CD4-positive, alpha-beta T cell (primary cell): ENCODE results near the gene EXOSC2. TPM values are rescaled to one million over a fixed set of nuclear protein-coding genes. Genes with fewer than 3 reads are reported as not detected.

ENCODE experiments used
- ATAC-seq: fragments of 200-7000 bp; cut with Tn5 transposase; one replicate; pipeline ENCODE4 v1.10.0; 2022; ENCODE audit warnings: mild to moderate bottlenecking; ENCODE audit not compliant: poor library complexity
- CTCF ChIA-PET: fragments of 350-600 bp; sonication (Branson Sonifier 250); formaldehyde crosslinking; loops from one replicate; lab custom pipeline; 2021; ENCODE audit warnings: antibody characterized with exemption, inconsistent platforms; lab: Charles Lee
- POLR2A ChIA-PET: fragments of 350-600 bp; sonication (Branson Sonifier 250); formaldehyde crosslinking; loops from one replicate; lab custom pipeline; 2021; ENCODE audit warnings: antibody characterized with exemption, inconsistent platforms; lab: Charles Lee
- DNase-seq, 14 experiments: peaks; one replicate each; pipeline ENCODE4 v3.0.0-alpha.2; 2013 to 2020; ENCODE audit warnings: mixed read lengths in 2 of 14
- H3K27ac ChIP-seq, 2 donors: one replicate each; pipeline versions ENCODE4 v1.5.1 to v1.7.0; 2013; ENCODE audit warnings: low read length in 2 of 2, low read depth in 1 of 2, mild to moderate bottlenecking in 1 of 2
- H3K27me3 ChIP-seq, 2 experiments: 1 replicate in 1 of 2; 2 replicates in 1 of 2; pipeline versions ENCODE4 v1.6.1 to v1.7.0; 2013; ENCODE audit warnings: low read length in 2 of 2, control low read depth in 1 of 2, mild to moderate bottlenecking in 1 of 2, moderate library complexity in 1 of 2; ENCODE audit not compliant: insufficient read depth in 2 of 2, control insufficient read depth in 1 of 2
- H3K36me3 ChIP-seq: one replicate; pipeline ENCODE4 v1.6.1; 2013; ENCODE audit warnings: low read length, control low read depth; ENCODE audit not compliant: insufficient read depth
- H3K4me1 ChIP-seq: one replicate; pipeline ENCODE4 v1.6.1; 2013; ENCODE audit warnings: low read length, control low read depth; ENCODE audit not compliant: insufficient read depth
- H3K4me3 ChIP-seq: one replicate; pipeline ENCODE4 v1.5.1; 2013; ENCODE audit warnings: mild to moderate bottlenecking, low read length, moderate library complexity
- H3K9me3 ChIP-seq, 2 experiments: 1 replicate in 1 of 2; 2 replicates in 1 of 2; pipeline versions ENCODE4 v1.6.1 to v1.7.0; 2013; ENCODE audit warnings: low read length in 2 of 2, mild to moderate bottlenecking in 2 of 2, control low read depth in 1 of 2, moderate library complexity in 1 of 2; ENCODE audit not compliant: control insufficient read depth in 1 of 2, insufficient read depth in 1 of 2
- H3K27ac Mint-ChIP-seq: one replicate; pipeline ENCODE4 v1.8.0; 2020; ENCODE audit warnings: mixed read lengths
- H3K27me3 Mint-ChIP-seq: one replicate; pipeline ENCODE4 v1.8.0; 2021; ENCODE audit warnings: mixed read lengths
- H3K36me3 Mint-ChIP-seq: one replicate; pipeline ENCODE4 v1.8.0; 2021; ENCODE audit warnings: low read depth, mixed read lengths
- H3K4me1 Mint-ChIP-seq: one replicate; pipeline ENCODE4 v1.8.0; 2021; ENCODE audit warnings: low read depth, mixed read lengths
- H3K4me3 Mint-ChIP-seq: one replicate; pipeline ENCODE4 v1.8.0; 2020; ENCODE audit warnings: mild to moderate bottlenecking, mixed read lengths
- H3K9me3 Mint-ChIP-seq: one replicate; pipeline ENCODE4 v1.8.0; 2020; ENCODE audit warnings: mixed read lengths
- intact Hi-C, 2 experiments: fragments of 100-400 bp; cut with DNase I in 1 of 2; cut with micrococcal nuclease in 1 of 2; formaldehyde crosslinking; loops; one replicate each; pipeline versions ENCODE4 v1.15.1 to v1.9.0; 2023 to 2025; cut with DNase I, micrococcal nuclease
- total RNA-seq, 174 experiments: library from RNA in 2 of 174; stranded (reverse) in 2 of 174; gene quantifications; one replicate each; pipeline ENCODE4 v1.2.3 and lab custom pipeline; 2021 to 2026
- TF ChIP-seq, protein P1 (sequence below): fragments of 200-600 bp; IDR thresholded peaks from one replicate; pipeline ENCODE4 v1.8.0; 2022; ENCODE audit warnings: antibody characterized with exemption, mild to moderate bottlenecking

The EXOSC2 gene
- total RNA-seq, 2 experiments from 2014 or later = 49.2 to 50.2 TPM

GRCh38 chr9:130670644-130671043 is 22.9 kb upstream of the EXOSC2 start:
- Histone ChIP-seq H3K27me3 (peaks cover 21 to 26% of the 10 kb centered on the region in 2 experiments), H3K36me3 (no peaks in the 10 kb centered on the region), H3K4me3 (no peak overlapping the region), H3K9me3 (peaks cover 0 to 20% of the 10 kb centered on the region in 2 experiments), H3K4me1 (peaks cover 9% of the 10 kb centered on the region), H3K27ac (no peak overlapping the region)
- ChIA-PET POLR2A (no interaction called here), CTCF (no interaction called here)
- no peak overlapping the region for H3K27ac Mint-ChIP-seq
- ATAC-seq = no peak
- H3K4me1 Mint-ChIP-seq = peaks cover under 1% of the 10 kb centered on the region
- TF ChIP-seq, protein P1, sequence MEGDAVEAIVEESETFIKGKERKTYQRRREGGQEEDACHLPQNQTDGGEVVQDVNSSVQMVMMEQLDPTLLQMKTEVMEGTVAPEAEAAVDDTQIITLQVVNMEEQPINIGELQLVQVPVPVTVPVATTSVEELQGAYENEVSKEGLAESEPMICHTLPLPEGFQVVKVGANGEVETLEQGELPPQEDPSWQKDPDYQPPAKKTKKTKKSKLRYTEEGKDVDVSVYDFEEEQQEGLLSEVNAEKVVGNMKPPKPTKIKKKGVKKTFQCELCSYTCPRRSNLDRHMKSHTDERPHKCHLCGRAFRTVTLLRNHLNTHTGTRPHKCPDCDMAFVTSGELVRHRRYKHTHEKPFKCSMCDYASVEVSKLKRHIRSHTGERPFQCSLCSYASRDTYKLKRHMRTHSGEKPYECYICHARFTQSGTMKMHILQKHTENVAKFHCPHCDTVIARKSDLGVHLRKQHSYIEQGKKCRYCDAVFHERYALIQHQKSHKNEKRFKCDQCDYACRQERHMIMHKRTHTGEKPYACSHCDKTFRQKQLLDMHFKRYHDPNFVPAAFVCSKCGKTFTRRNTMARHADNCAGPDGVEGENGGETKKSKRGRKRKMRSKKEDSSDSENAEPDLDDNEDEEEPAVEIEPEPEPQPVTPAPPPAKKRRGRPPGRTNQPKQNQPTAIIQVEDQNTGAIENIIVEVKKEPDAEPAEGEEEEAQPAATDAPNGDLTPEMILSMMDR = no peak
- DNase-seq = no peak
- no peak overlapping the region for H3K4me3 Mint-ChIP-seq
- intact Hi-C loops = no loop called here
- H3K27me3 Mint-ChIP-seq = peaks cover 30% of the 10 kb centered on the region
- H3K36me3 Mint-ChIP-seq = no peaks in the 10 kb centered on the region
- no peaks in the 10 kb centered on the region for H3K9me3 Mint-ChIP-seq

GRCh38 chr9:130672466-130672865 is 21.1 kb upstream of the EXOSC2 start:
- intact Hi-C loops = no loop called here
- TF ChIP-seq, protein P1 = no peak
- no peaks in the 10 kb centered on the region for H3K36me3 ChIP-seq

GRCh38 chr9:130672933-130673615 is 20.5 kb upstream of the EXOSC2 start:
- POLR2A ChIA-PET = interaction anchor here (0.6 kb wide), 1 partner anchor 25 kb away, joined by 4 read pairs; no protein-coding TSS in a partner anchor
- DNase-seq = no peak
- Histone ChIP-seq H3K4me3 (no peak overlapping the region), H3K36me3 (no peaks in the 10 kb centered on the region), H3K27ac (no peak overlapping the region), H3K9me3 (no peaks in the 10 kb centered on the region), H3K27me3 (peaks cover 0 to 3% of the 10 kb centered on the region in 2 experiments), H3K4me1 (no peaks in the 10 kb centered on the region)
- CTCF ChIA-PET = no interaction called here
- H3K9me3 Mint-ChIP-seq = no peaks in the 10 kb centered on the region
- intact Hi-C loops = no loop called here
- H3K27me3 Mint-ChIP-seq = peaks cover 14% of the 10 kb centered on the region
- TF ChIP-seq, protein P1 = no peak
- no peak overlapping the region for H3K27ac Mint-ChIP-seq
- no peaks in the 10 kb centered on the region for H3K36me3 Mint-ChIP-seq
- H3K4me3 Mint-ChIP-seq = no peak overlapping the region
- no peak for ATAC-seq
- no peaks in the 10 kb centered on the region for H3K4me1 Mint-ChIP-seq

More at GRCh38 chr9:130672466-130672865, 21.1 kb upstream of the EXOSC2 start:
- CTCF ChIA-PET = no interaction called here
- ATAC-seq = no peak
- POLR2A ChIA-PET = no interaction called here
- H3K4me3 ChIP-seq = no peak overlapping the region
- no peaks in the 10 kb centered on the region for H3K4me1 Mint-ChIP-seq
- H3K27ac Mint-ChIP-seq = no peak overlapping the region
- no peak overlapping the region for H3K27ac ChIP-seq
- H3K9me3 Mint-ChIP-seq = no peaks in the 10 kb centered on the region
- no peak for DNase-seq
- H3K36me3 Mint-ChIP-seq = no peaks in the 10 kb centered on the region
- peaks cover 4 to 9% of the 10 kb centered on the region in 2 experiments for H3K27me3 ChIP-seq
- H3K9me3 ChIP-seq = peaks cover 0 to 4% of the 10 kb centered on the region in 2 experiments
- no peak overlapping the region for H3K4me3 Mint-ChIP-seq
- no peaks in the 10 kb centered on the region for H3K4me1 ChIP-seq
- peaks cover 18% of the 10 kb centered on the region for H3K27me3 Mint-ChIP-seq
